ENCODE measurements around the gene ZDHHC5. TPM values are rescaled to one million over a fixed set of nuclear protein-coding genes. Genes with fewer than 3 reads are reported as not detected.

ZDHHC5 gene
- total and polyA plus RNA-seq, 2 of the 13 experiments (the other 11 are each of a cell fraction or from before 2014, with no cell fraction given) = 26.6 to 34.0 TPM

DNA sequence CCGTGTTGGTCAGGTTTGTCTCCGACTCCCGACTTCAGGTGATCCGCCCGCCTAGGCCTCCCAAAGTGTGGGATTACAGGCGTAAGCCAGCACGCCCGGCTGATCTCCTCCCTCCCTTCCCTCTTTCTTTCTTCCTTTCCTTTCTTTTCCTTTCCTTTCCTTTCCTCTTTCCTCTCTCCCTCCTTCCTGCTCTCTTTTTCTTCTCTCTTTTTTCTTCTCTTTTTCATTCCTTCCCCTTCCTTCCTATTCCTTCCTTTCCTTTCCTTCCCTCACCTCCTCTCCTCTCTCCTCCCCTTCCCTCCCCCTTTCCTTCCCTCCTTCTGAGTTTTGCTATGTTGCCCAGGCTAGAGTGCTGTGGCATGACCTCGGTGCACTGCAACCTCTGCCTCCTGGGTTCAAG is 3.9 kb upstream of the ZDHHC5 start:
- CTCF ChIA-PET (ENCODE audit: low intra/inter-chr PET ratio, low total read pairs) = no interaction called here
- no peak for FAIRE-seq
- POLR2A ChIA-PET = no interaction called here
- Histone ChIP-seq H3K9ac (ENCODE audit: insufficient read depth, low read depth, low read length) (no peak overlapping the region), H4K20me1 (ENCODE audit: insufficient read depth, low read length) (no peaks in the 10 kb centered on the region), H3K4me2 (ENCODE audit: low read depth, low read length) (no peak overlapping the region), H3K9me3 (ENCODE audit: low read length) (no peaks in the 10 kb centered on the region), H3K27ac (ENCODE audit: extremely low read length, insufficient read depth, low read length) (no peak overlapping the region), H3K27me3 (ENCODE audit: control insufficient read depth in 1 of 2, insufficient read depth in 2 of 2, low read length in 2 of 2) (no peaks in the 10 kb centered on the region; a peak in 1 of 5 replicates), H3K4me3 (replicated peaks in 1 of 3; ENCODE audit: insufficient read depth in 1 of 3, low read depth in 2 of 3, low read length in 3 of 3) (no peak overlapping the region), H3K4me1 (ENCODE audit: insufficient read depth, low read length) (peaks cover 8% of the 10 kb centered on the region), H2AFZ (ENCODE audit: low read length) (no peak overlapping the region), H3K79me2 (ENCODE audit: insufficient read depth, low read length) (peaks cover 14% of the 10 kb centered on the region), H3K36me3 (replicated peaks in 1 of 2; ENCODE audit: control insufficient read depth in 1 of 2, insufficient read depth in 2 of 2, low read length in 2 of 2) (peaks cover 11 to 22% of the 10 kb centered on the region in 2 experiments)
- BruUV-seq (replicated peaks) = no TSS peak
- no peak for ATAC-seq
- intact Hi-C loops (cut with micrococcal nuclease; ENCODE audit: unreplicated experiment) (loop anchor here (10.0 kb wide), 1 partner anchor 141 kb away; no protein-coding TSS in a partner anchor), in situ Hi-C loops (cut with HindIII; ENCODE audit: extremely low pct_ligation_motif_present, low pct_unique_long_range_greater_than_20kb) (loop anchor here (25.0 kb wide), 2 partner anchors 623 to 848 kb away; partner anchors contain the start of gene OR5B21)
- no peak for TF ChIP-seq BRCA1 (CRISPR knock-in tag; IDR thresholded peaks at IDR 0.05)
- TF ChIP-seq ZNF501 (CRISPR knock-in tag; IDR thresholded peaks at IDR 0.05) = no peak
- TF ChIP-seq ZBTB38 (CRISPR knock-in tag; IDR thresholded peaks at IDR 0.05) = no peak
- TF ChIP-seq NKX3-1 (CRISPR knock-in tag; IDR thresholded peaks at IDR 0.05) = no peak
- TF ChIP-seq, protein P1, sequence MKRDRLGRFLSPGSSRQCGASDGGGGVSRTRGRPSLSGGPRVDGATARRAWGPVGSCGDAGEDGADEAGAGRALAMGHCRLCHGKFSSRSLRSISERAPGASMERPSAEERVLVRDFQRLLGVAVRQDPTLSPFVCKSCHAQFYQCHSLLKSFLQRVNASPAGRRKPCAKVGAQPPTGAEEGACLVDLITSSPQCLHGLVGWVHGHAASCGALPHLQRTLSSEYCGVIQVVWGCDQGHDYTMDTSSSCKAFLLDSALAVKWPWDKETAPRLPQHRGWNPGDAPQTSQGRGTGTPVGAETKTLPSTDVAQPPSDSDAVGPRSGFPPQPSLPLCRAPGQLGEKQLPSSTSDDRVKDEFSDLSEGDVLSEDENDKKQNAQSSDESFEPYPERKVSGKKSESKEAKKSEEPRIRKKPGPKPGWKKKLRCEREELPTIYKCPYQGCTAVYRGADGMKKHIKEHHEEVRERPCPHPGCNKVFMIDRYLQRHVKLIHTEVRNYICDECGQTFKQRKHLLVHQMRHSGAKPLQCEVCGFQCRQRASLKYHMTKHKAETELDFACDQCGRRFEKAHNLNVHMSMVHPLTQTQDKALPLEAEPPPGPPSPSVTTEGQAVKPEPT (CRISPR knock-in tag; IDR thresholded peaks at IDR 0.05; ENCODE audit: low read depth) = no peak
- TF ChIP-seq ZKSCAN5 (CRISPR knock-in tag; IDR thresholded peaks at IDR 0.05) = no peak
- no peak for TF ChIP-seq TOPORS (CRISPR knock-in tag; IDR thresholded peaks at IDR 0.05)
- no peak for TF ChIP-seq ZNF672 (CRISPR knock-in tag; IDR thresholded peaks at IDR 0.05)
- TF ChIP-seq, protein P2, sequence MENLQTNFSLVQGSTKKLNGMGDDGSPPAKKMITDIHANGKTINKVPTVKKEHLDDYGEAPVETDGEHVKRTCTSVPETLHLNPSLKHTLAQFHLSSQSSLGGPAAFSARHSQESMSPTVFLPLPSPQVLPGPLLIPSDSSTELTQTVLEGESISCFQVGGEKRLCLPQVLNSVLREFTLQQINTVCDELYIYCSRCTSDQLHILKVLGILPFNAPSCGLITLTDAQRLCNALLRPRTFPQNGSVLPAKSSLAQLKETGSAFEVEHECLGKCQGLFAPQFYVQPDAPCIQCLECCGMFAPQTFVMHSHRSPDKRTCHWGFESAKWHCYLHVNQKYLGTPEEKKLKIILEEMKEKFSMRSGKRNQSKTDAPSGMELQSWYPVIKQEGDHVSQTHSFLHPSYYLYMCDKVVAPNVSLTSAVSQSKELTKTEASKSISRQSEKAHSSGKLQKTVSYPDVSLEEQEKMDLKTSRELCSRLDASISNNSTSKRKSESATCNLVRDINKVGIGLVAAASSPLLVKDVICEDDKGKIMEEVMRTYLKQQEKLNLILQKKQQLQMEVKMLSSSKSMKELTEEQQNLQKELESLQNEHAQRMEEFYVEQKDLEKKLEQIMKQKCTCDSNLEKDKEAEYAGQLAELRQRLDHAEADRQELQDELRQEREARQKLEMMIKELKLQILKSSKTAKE (CRISPR knock-in tag; IDR thresholded peaks at IDR 0.05; ENCODE audit: borderline replicate concordance) = no peak
- no peak for TF ChIP-seq ZNF251 (CRISPR knock-in tag; IDR thresholded peaks at IDR 0.05)
- TF ChIP-seq, protein P3, sequence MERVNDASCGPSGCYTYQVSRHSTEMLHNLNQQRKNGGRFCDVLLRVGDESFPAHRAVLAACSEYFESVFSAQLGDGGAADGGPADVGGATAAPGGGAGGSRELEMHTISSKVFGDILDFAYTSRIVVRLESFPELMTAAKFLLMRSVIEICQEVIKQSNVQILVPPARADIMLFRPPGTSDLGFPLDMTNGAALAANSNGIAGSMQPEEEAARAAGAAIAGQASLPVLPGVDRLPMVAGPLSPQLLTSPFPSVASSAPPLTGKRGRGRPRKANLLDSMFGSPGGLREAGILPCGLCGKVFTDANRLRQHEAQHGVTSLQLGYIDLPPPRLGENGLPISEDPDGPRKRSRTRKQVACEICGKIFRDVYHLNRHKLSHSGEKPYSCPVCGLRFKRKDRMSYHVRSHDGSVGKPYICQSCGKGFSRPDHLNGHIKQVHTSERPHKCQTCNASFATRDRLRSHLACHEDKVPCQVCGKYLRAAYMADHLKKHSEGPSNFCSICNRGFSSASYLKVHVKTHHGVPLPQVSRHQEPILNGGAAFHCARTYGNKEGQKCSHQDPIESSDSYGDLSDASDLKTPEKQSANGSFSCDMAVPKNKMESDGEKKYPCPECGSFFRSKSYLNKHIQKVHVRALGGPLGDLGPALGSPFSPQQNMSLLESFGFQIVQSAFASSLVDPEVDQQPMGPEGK (CRISPR knock-in tag; IDR thresholded peaks at IDR 0.05) = no peak
- TF ChIP-seq PBX3 (CRISPR knock-in tag; IDR thresholded peaks at IDR 0.05; ENCODE audit: borderline replicate concordance) = no peak
- TF ChIP-seq ZFP41 (CRISPR knock-in tag; IDR thresholded peaks at IDR 0.05; ENCODE audit: borderline replicate concordance) = no peak
- TF ChIP-seq, protein P4, sequence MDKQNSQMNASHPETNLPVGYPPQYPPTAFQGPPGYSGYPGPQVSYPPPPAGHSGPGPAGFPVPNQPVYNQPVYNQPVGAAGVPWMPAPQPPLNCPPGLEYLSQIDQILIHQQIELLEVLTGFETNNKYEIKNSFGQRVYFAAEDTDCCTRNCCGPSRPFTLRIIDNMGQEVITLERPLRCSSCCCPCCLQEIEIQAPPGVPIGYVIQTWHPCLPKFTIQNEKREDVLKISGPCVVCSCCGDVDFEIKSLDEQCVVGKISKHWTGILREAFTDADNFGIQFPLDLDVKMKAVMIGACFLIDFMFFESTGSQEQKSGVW (CRISPR knock-in tag; IDR thresholded peaks at IDR 0.05; ENCODE audit: borderline replicate concordance) = no peak
- TF ChIP-seq, protein P5, sequence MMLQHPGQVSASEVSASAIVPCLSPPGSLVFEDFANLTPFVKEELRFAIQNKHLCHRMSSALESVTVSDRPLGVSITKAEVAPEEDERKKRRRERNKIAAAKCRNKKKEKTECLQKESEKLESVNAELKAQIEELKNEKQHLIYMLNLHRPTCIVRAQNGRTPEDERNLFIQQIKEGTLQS (CRISPR knock-in tag; IDR thresholded peaks at IDR 0.05) = no peak
- TF ChIP-seq ZNF891 (CRISPR knock-in tag; IDR thresholded peaks at IDR 0.05) = no peak
- TF ChIP-seq PCBP2 (optimal IDR thresholded peaks at IDR 0.05; ENCODE audit: low read depth, low read length, poor library complexity, severe bottlenecking) = no peak
- no peak for DNase-seq (ENCODE audit: low spot score)
- WGBS (ENCODE audit: low lambda C conversion rate) = 88% methylated on average over 9 of the region's 9 CpGs
